Mesendoderm (in vitro differentiated cells): ENCODE results near the gene CCL13.
A peak's percentile ranks its signal among the peaks of the same experiment; 100 is the strongest.

ENCODE experiments used
- DNase-seq: peaks from one replicate; pipeline ENCODE4 v3.0.0; 2013
- H2AK5ac ChIP-seq: 2 replicates; pipeline ENCODE4 v1.6.1; 2013; ENCODE audit warnings: low read length, inconsistent platforms
- H2BK120ac ChIP-seq: 2 replicates; pipeline ENCODE4 v1.6.1; 2013; ENCODE audit warnings: low read depth, mild to moderate bottlenecking, low read length, moderate library complexity, mixed read lengths
- H2BK15ac ChIP-seq: replicated peaks from 2 replicates; pipeline ENCODE4 v1.6.1; 2013; ENCODE audit warnings: low read depth, mild to moderate bottlenecking, moderate library complexity
- H2BK5ac ChIP-seq: 2 replicates; pipeline ENCODE4 v1.6.1; 2013; ENCODE audit warnings: low read length, inconsistent platforms
- H3K18ac ChIP-seq: 2 replicates; pipeline ENCODE4 v1.6.1; 2013; ENCODE audit warnings: mild to moderate bottlenecking, low read length, mixed read lengths
- H3K23ac ChIP-seq: one replicate; pipeline ENCODE4 v1.6.1; 2013; ENCODE audit warnings: low read length
- H3K27ac ChIP-seq: 2 replicates; pipeline ENCODE4 v1.5.1; 2013; ENCODE audit warnings: low read depth, mild to moderate bottlenecking, inconsistent platforms, low read length, moderate library complexity
- H3K27me3 ChIP-seq: 2 replicates; pipeline ENCODE4 v1.6.1; 2013; ENCODE audit warnings: low read length, control low read depth, mild to moderate bottlenecking, inconsistent platforms; ENCODE audit not compliant: insufficient read depth, poor library complexity
- H3K36me3 ChIP-seq: 2 replicates; pipeline ENCODE4 v1.6.1; 2013; ENCODE audit warnings: low read length, inconsistent platforms; ENCODE audit not compliant: control insufficient read depth, insufficient read depth
- H3K4ac ChIP-seq: one replicate; pipeline ENCODE4 v1.6.1; 2013; ENCODE audit warnings: low read depth, mild to moderate bottlenecking, low read length, moderate library complexity
- H3K4me1 ChIP-seq: 2 replicates; pipeline ENCODE4 v1.6.1; 2013; ENCODE audit warnings: low read depth, low read length, inconsistent platforms; ENCODE audit not compliant: control insufficient read depth
- H3K4me2 ChIP-seq: 2 replicates; pipeline ENCODE4 v1.6.1; 2013; ENCODE audit warnings: low read length
- H3K4me3 ChIP-seq: 2 replicates; pipeline ENCODE4 v1.5.1; 2013; ENCODE audit warnings: mild to moderate bottlenecking, low read length
- H3K56ac ChIP-seq: one replicate; pipeline ENCODE4 v1.6.1; 2013; ENCODE audit warnings: low read length
- H3K79me1 ChIP-seq: 2 replicates; pipeline ENCODE4 v1.6.1; 2013; ENCODE audit warnings: low read length, inconsistent platforms
- H3K79me2 ChIP-seq: 2 replicates; pipeline ENCODE4 v1.6.1; 2013; ENCODE audit warnings: mild to moderate bottlenecking, low read length; ENCODE audit not compliant: control insufficient read depth, insufficient read depth
- H3K9ac ChIP-seq: 2 replicates; pipeline ENCODE4 v1.6.1; 2013; ENCODE audit warnings: low read length, inconsistent platforms
- H4K5ac ChIP-seq: one replicate; pipeline ENCODE4 v1.6.1; 2013; ENCODE audit warnings: low read length
- H4K8ac ChIP-seq: one replicate; pipeline ENCODE4 v1.6.1; 2013; ENCODE audit warnings: low read depth, mild to moderate bottlenecking, control low read depth, low read length, moderate library complexity
- WGBS: extraction: QIAGEN DNeasy Blood & Tissue Kit; methylation state at CpG from one replicate; pipeline ENCODE4 v1.1.7; 2013; ENCODE audit warnings: low lambda C conversion rate, missing lambda C conversion rate; ENCODE audit not compliant: insufficient coverage; ENCODE audit errors: extremely low coverage; 5-methylcytosine and 5-hydroxymethylcytosine counted together

Gene CCL13

GRCh38 chr17:34386697-34387550 lies 30.6 kb downstream of the CCL13 start:
- no peak overlapping the region for H2BK5ac ChIP-seq
- H4K8ac ChIP-seq: no peak overlapping the region
- DNase-seq: no peak
- H3K79me1 ChIP-seq: no peaks in the 10 kb centered on the region
- peak overlapping the region; percentile 22 for H3K18ac ChIP-seq
- no peak overlapping the region for H3K4me3 ChIP-seq
- no peak overlapping the region for H2AK5ac ChIP-seq
- no peaks in the 10 kb centered on the region for H3K27me3 ChIP-seq
- peaks cover 2% of the 10 kb centered on the region for H3K4me1 ChIP-seq
- no peak overlapping the region for H2BK120ac ChIP-seq
- no peaks in the 10 kb centered on the region for H3K36me3 ChIP-seq
- no CpG with 5 or more reads among the region's 5 CpGs for WGBS
- H3K4ac ChIP-seq: no peak overlapping the region
- no peak overlapping the region for H2BK15ac ChIP-seq
- H3K4me2 ChIP-seq: no peak overlapping the region
- no peak overlapping the region for H3K56ac ChIP-seq
- H3K23ac ChIP-seq: no peak overlapping the region
- no peaks in the 10 kb centered on the region for H3K79me2 ChIP-seq
- H3K27ac ChIP-seq: no peak overlapping the region
- no peak overlapping the region for H4K5ac ChIP-seq
- H3K9ac ChIP-seq: no peak overlapping the region

GRCh38 chr17:34387566-34387965 lies 31.3 kb downstream of the CCL13 start:
- no peak for DNase-seq
- Histone ChIP-seq H3K4me1 (peaks cover 2% of the 10 kb centered on the region), H4K5ac (no peak overlapping the region), H3K79me2 (no peaks in the 10 kb centered on the region), H2AK5ac (no peak overlapping the region), H3K18ac (no peak overlapping the region), H3K23ac (no peak overlapping the region), H2BK120ac (no peak overlapping the region), H3K4ac (no peak overlapping the region), H3K4me2 (no peak overlapping the region), H2BK5ac (no peak overlapping the region), H3K27me3 (no peaks in the 10 kb centered on the region), H3K9ac (no peak overlapping the region), H3K79me1 (no peaks in the 10 kb centered on the region), H3K4me3 (no peak overlapping the region), H3K27ac (no peak overlapping the region), H3K36me3 (no peaks in the 10 kb centered on the region), H3K56ac (no peak overlapping the region), H4K8ac (no peak overlapping the region), H2BK15ac (no peak overlapping the region)
- no CpG with 5 or more reads among the region's 5 CpGs for WGBS

- no peak overlapping the region for H3K4me2 ChIP-seq
- H3K4me3 ChIP-seq: no peak overlapping the region
- H3K56ac ChIP-seq: no peak overlapping the region
- H2BK5ac ChIP-seq: no peak overlapping the region
- H2BK120ac ChIP-seq: no peak overlapping the region
- no peaks in the 10 kb centered on the region for H3K79me2 ChIP-seq
- no peaks in the 10 kb centered on the region for H3K27me3 ChIP-seq
- H3K36me3 ChIP-seq: no peaks in the 10 kb centered on the region
- H4K8ac ChIP-seq: no peak overlapping the region
- H2AK5ac ChIP-seq: no peak overlapping the region
- H3K4me1 ChIP-seq: no peaks in the 10 kb centered on the region
- no CpG with 5 or more reads among the region's 6 CpGs for WGBS
- no peak overlapping the region for H3K9ac ChIP-seq
- H3K4ac ChIP-seq: no peak overlapping the region
- H2BK15ac ChIP-seq: no peak overlapping the region
- H3K27ac ChIP-seq: no peak overlapping the region
- H4K5ac ChIP-seq: no peak overlapping the region
- DNase-seq: no peak
- H3K18ac ChIP-seq: no peak overlapping the region
- no peak overlapping the region for H3K23ac ChIP-seq
- H3K79me1 ChIP-seq: no peaks in the 10 kb centered on the region
Measured at GRCh38 chr17:34389126-34389750, 33.0 kb downstream of the CCL13 start.

GRCh38 chr17:34390649-34391048 lies 34.4 kb downstream of the CCL13 start:
- Histone ChIP-seq H3K27me3 (no peaks in the 10 kb centered on the region), H2BK120ac (no peak overlapping the region), H3K23ac (no peak overlapping the region), H3K4me2 (no peak overlapping the region), H3K36me3 (no peaks in the 10 kb centered on the region), H3K27ac (no peak overlapping the region), H3K4ac (no peak overlapping the region), H3K4me1 (no peaks in the 10 kb centered on the region), H3K56ac (no peak overlapping the region), H2AK5ac (no peak overlapping the region), H2BK5ac (no peak overlapping the region), H4K5ac (no peak overlapping the region), H2BK15ac (no peak overlapping the region), H3K79me2 (no peaks in the 10 kb centered on the region), H3K18ac (no peak overlapping the region), H3K4me3 (no peak overlapping the region), H4K8ac (no peak overlapping the region), H3K9ac (no peak overlapping the region), H3K79me1 (no peaks in the 10 kb centered on the region)
- no peak for DNase-seq
- no CpG with 5 or more reads among the region's 4 CpGs for WGBS

GRCh38 chr17:34391241-34391640 lies 35.0 kb downstream of the CCL13 start:
- Histone ChIP-seq H3K9ac (no peak overlapping the region), H3K4me3 (no peak overlapping the region), H3K4ac (no peak overlapping the region), H2BK120ac (no peak overlapping the region), H2AK5ac (no peak overlapping the region), H3K27ac (no peak overlapping the region), H4K5ac (no peak overlapping the region), H3K56ac (no peak overlapping the region), H2BK5ac (no peak overlapping the region), H3K27me3 (no peaks in the 10 kb centered on the region), H3K18ac (no peak overlapping the region), H3K4me1 (no peaks in the 10 kb centered on the region), H3K79me1 (no peaks in the 10 kb centered on the region), H4K8ac (no peak overlapping the region), H3K36me3 (no peaks in the 10 kb centered on the region), H3K23ac (no peak overlapping the region), H3K79me2 (no peaks in the 10 kb centered on the region), H2BK15ac (no peak overlapping the region), H3K4me2 (no peak overlapping the region)
- WGBS: no CpG with 5 or more reads among the region's 2 CpGs
- no peak for DNase-seq
